Endothelial cell of umbilical vein (primary cell): Measurements from ENCODE around the gene SLC25A2. TPM values are rescaled to one million over a fixed set of nuclear protein-coding genes. Genes with fewer than 3 reads are reported as not detected.

Source experiments
- BruUV-seq: library from RNA; stranded (reverse); fragments of 400-500 nt; replicated peaks from 2 replicates; lab custom pipeline; 2021; lab: Mats Ljungman, UMichigan
- CTCF ChIA-PET: fragments of 300-600, 350-600 bp; sonication (Branson Sonifier 250); formaldehyde crosslinking; loops from one replicate; lab custom pipeline; 2021; ENCODE audit warnings: antibody characterized with exemption, inconsistent platforms; lab: Charles Lee
- POLR2A ChIA-PET: fragments of 300-600, 350-600 bp; sonication (Branson Sonifier 250); formaldehyde crosslinking; loops from one replicate; lab custom pipeline; 2021; ENCODE audit warnings: antibody characterized with exemption, inconsistent platforms; lab: Charles Lee
- DNase-seq: peaks from one replicate; pipeline ENCODE4 v3.0.0-alpha.2; 2011; ENCODE audit warnings: low read depth, low spot score
- FAIRE-seq: peaks from 2 replicates; lab custom pipeline; 2011; peaks lifted over from hg19 to GRCh38; lab: Jason Lieb, UNC
- H2AFZ ChIP-seq: 2 replicates; pipeline ENCODE4 v1.6.0; 2012; ENCODE audit warnings: low read depth, low read length, control low read depth, inconsistent platforms
- H3K27ac ChIP-seq: 2 replicates; pipeline ENCODE4 v1.5.1; 2011; ENCODE audit warnings: low read depth, mild to moderate bottlenecking, control low read depth, low read length, moderate library complexity; ENCODE audit not compliant: insufficient read depth
- H3K27me3 ChIP-seq, 2 experiments: 2 replicates each; pipeline versions ENCODE4 v1.6.0 to v1.6.1; 2011; ENCODE audit warnings: low read length in 2 of 2, mixed read lengths in 1 of 2; ENCODE audit not compliant: control insufficient read depth in 2 of 2, insufficient read depth in 2 of 2
- H3K36me3 ChIP-seq, 2 experiments: 2 replicates in 1 of 2; 3 replicates in 1 of 2; pipeline ENCODE4 v1.5.1; 2011; ENCODE audit warnings: low read length in 2 of 2, mild to moderate bottlenecking in 1 of 2, moderate library complexity in 1 of 2; ENCODE audit not compliant: control insufficient read depth in 2 of 2, insufficient read depth in 2 of 2; ENCODE audit errors: extremely low read depth in 1 of 2
- H3K4me1 ChIP-seq: 3 replicates; pipeline ENCODE4 v1.5.1; 2011; ENCODE audit warnings: mild to moderate bottlenecking, low read length; ENCODE audit not compliant: control insufficient read depth, insufficient read depth; ENCODE audit errors: extremely low read depth
- H3K4me2 ChIP-seq: 2 replicates; pipeline ENCODE4 v1.6.1; 2011; ENCODE audit warnings: low read length, control low read depth, mixed read lengths; ENCODE audit not compliant: insufficient read depth
- H3K4me3 ChIP-seq, 3 experiments: fragments of 200-600 bp in 1 of 3; sonication (generic), shearing (Covaris generic) in 1 of 3; replicated peaks in 1 of 3; 2 replicates each; pipeline ENCODE4 v1.5.1; 2011 to 2016; ENCODE audit warnings: control low read depth in 3 of 3, low read length in 3 of 3, mild to moderate bottlenecking in 2 of 3, inconsistent platforms in 1 of 3, low read depth in 1 of 3, moderate library complexity in 1 of 3; ENCODE audit not compliant: insufficient read depth in 1 of 3
- H3K79me2 ChIP-seq: 2 replicates; pipeline ENCODE4 v1.6.0; 2012; ENCODE audit warnings: low read length, inconsistent platforms; ENCODE audit not compliant: control insufficient read depth, insufficient read depth
- H3K9ac ChIP-seq: replicated peaks from 2 replicates; pipeline ENCODE3; 2011; ENCODE audit warnings: low read length, control low read depth; ENCODE audit not compliant: insufficient read depth; ENCODE audit errors: extremely low read depth
- H3K9me1 ChIP-seq: replicated peaks from 3 replicates; pipeline ENCODE4 v1.6.0; 2011; ENCODE audit warnings: mild to moderate bottlenecking, low read length; ENCODE audit not compliant: control insufficient read depth, insufficient read depth; ENCODE audit errors: extremely low read depth
- H3K9me3 ChIP-seq: replicated peaks from 2 replicates; pipeline ENCODE4 v1.5.1; 2012; ENCODE audit warnings: low read length, inconsistent platforms; ENCODE audit not compliant: control insufficient read depth, insufficient read depth
- H4K20me1 ChIP-seq: replicated peaks from 2 replicates; pipeline ENCODE3; 2011; ENCODE audit warnings: mild to moderate bottlenecking, low read length; ENCODE audit not compliant: control insufficient read depth, insufficient read depth; ENCODE audit errors: extremely low read depth
- EZH2 ChIP-seq: IDR thresholded peaks from 2 replicates; pipeline ENCODE4 v1.6.1; 2012; ENCODE audit warnings: borderline replicate concordance, low read depth, mild to moderate bottlenecking, moderate library complexity, low read length, inconsistent platforms; ENCODE audit not compliant: severe bottlenecking
- GATA2 ChIP-seq: IDR thresholded peaks from 2 replicates; pipeline ENCODE4 v1.7.0; 2011; ENCODE audit warnings: low read depth, mild to moderate bottlenecking, moderate library complexity, mixed read lengths, low read length; ENCODE audit not compliant: insufficient read length, insufficient read depth
- JUN ChIP-seq: IDR thresholded peaks from 2 replicates; pipeline ENCODE4 v1.6.1; 2011; ENCODE audit warnings: borderline replicate concordance, low read depth; ENCODE audit not compliant: insufficient read length, insufficient read depth
- MAX ChIP-seq: IDR thresholded peaks from 2 replicates; pipeline ENCODE4 v1.6.1; 2011; ENCODE audit not compliant: insufficient read depth, insufficient read length
- MYC ChIP-seq: IDR thresholded peaks from one replicate; pipeline ENCODE4 v1.6.1; 2011; ENCODE audit warnings: mild to moderate bottlenecking, low read depth, low read length
- dilution Hi-C: fragments of 300-500 bp; cut with MboI; formaldehyde crosslinking; loops from one replicate; pipeline ENCODE4 v1.15.0; 2019; ENCODE audit warnings: low sequenced_read_pairs; ENCODE audit not compliant: extremely low pct_ligation_motif_present
- intact Hi-C: fragments of 100-400 bp; cut with micrococcal nuclease; formaldehyde crosslinking; loops from one replicate; pipeline ENCODE4 v1.10.0; 2022
- polyA plus RNA-seq, 4 experiments: library from polyadenylated mRNA; depleted of rRNA in 3 of 4; stranded (reverse) in 3 of 4; unstranded in 1 of 4; fragments of >200 nt; gene quantifications; 2 replicates each; pipeline versions ENCODE4 v1.2.1 to v1.2.3, GENCODE V29; 2011 to 2012; ENCODE audit warnings: missing spikeins in 1 of 4
- total RNA-seq: library from RNA; stranded (reverse); gene quantifications from 2 replicates; pipeline ENCODE4 v1.2.3, GENCODE V29; 2021

The SLC25A2 gene
- total and polyA plus RNA-seq, 2 donors (not counting 3 experiments of a cell fraction or from before 2014, with no cell fraction given), result 0.46 TPM; not detected in 1

- no peaks in the 10 kb centered on the region for H4K20me1 ChIP-seq
- DNase-seq (no peak), FAIRE-seq (no peak)
- no peaks in the 10 kb centered on the region for H3K4me1 ChIP-seq
- ChIA-PET POLR2A (no interaction called here), CTCF (no interaction called here)
- H3K79me2 ChIP-seq, result no peaks in the 10 kb centered on the region
- H3K9me1 ChIP-seq, result no peaks in the 10 kb centered on the region
- no peak overlapping the region for H2AFZ ChIP-seq
- TF ChIP-seq JUN (no peak), EZH2 (no peak), GATA2 (no peak), MYC (no peak), MAX (no peak)
- no peak overlapping the region for H3K4me3 ChIP-seq
- H3K36me3 ChIP-seq, result no peaks in the 10 kb centered on the region
- dilution Hi-C loops (no loop called here), intact Hi-C loops (no loop called here)
- no peak overlapping the region for H3K27ac ChIP-seq
- H3K9me3 ChIP-seq, result peaks cover 6% of the 10 kb centered on the region
- no peaks in the 10 kb centered on the region for H3K27me3 ChIP-seq
- H3K4me2 ChIP-seq, result no peak overlapping the region
- no TSS peak for BruUV-seq
- no peak overlapping the region for H3K9ac ChIP-seq
Observed at GRCh38 chr5:141258464-141258863, 45.4 kb downstream of the SLC25A2 start.

Other genes starting within 250 kb of the SLC25A2 start
Only the 30 nearest of the 38 such genes appear.
- gene PCDHB7, start 131.4 kb downstream of the SLC25A2 start, total RNA-seq, result 0.27 and 0.48 TPM in 2 replicates
- gene PCDHB7, start 131.4 kb downstream of the SLC25A2 start, polyA plus RNA-seq, result 0.54 and 0.57 TPM in 2 replicates
- 0.53 TPM in 1 of 2 replicates, not detected in the other for gene PCDHB8, start 126.3 kb downstream of the SLC25A2 start, total RNA-seq
- 0.11 and 0.25 TPM in 2 replicates for gene PCDHB8, start 126.3 kb downstream of the SLC25A2 start, polyA plus RNA-seq
- 0.12 and 0.22 TPM in 2 replicates for gene PCDHB16, start 121.7 kb downstream of the SLC25A2 start, total RNA-seq
- 0.18 and 0.33 TPM in 2 replicates for gene PCDHB16, start 121.7 kb downstream of the SLC25A2 start, polyA plus RNA-seq
- 0.16 and 0.20 TPM in 2 replicates for gene PCDHB9, start 116.9 kb downstream of the SLC25A2 start, total RNA-seq
- gene PCDHB9, start 116.9 kb downstream of the SLC25A2 start, polyA plus RNA-seq, result 0.14 and 0.29 TPM in 2 replicates
- gene PCDHB10, start 111.7 kb downstream of the SLC25A2 start, total RNA-seq, result 0.62 and 0.81 TPM in 2 replicates
- 0.51 and 0.68 TPM in 2 replicates for gene PCDHB10, start 111.7 kb downstream of the SLC25A2 start, polyA plus RNA-seq
- 0.16 and 0.18 TPM in 2 replicates for gene PCDHB11, start 104.4 kb downstream of the SLC25A2 start, total RNA-seq
- 0.11 and 0.13 TPM in 2 replicates for gene PCDHB11, start 104.4 kb downstream of the SLC25A2 start, polyA plus RNA-seq
- gene PCDHB12, start 95.3 kb downstream of the SLC25A2 start, total RNA-seq, result 0.18 and 0.20 TPM in 2 replicates
- gene PCDHB12, start 95.3 kb downstream of the SLC25A2 start, polyA plus RNA-seq, result 0.36 and 0.41 TPM in 2 replicates
- 0.65 and 0.77 TPM in 2 replicates for gene PCDHB13, start 90.1 kb downstream of the SLC25A2 start, total RNA-seq
- 0.57 and 0.64 TPM in 2 replicates for gene PCDHB13, start 90.1 kb downstream of the SLC25A2 start, polyA plus RNA-seq
- gene PCDHB14, start 80.7 kb downstream of the SLC25A2 start, total RNA-seq, result 0.55 and 1.0 TPM in 2 replicates
- gene PCDHB14, start 80.7 kb downstream of the SLC25A2 start, polyA plus RNA-seq, result 0.72 and 0.73 TPM in 2 replicates
- 0.55 and 0.69 TPM in 2 replicates for gene PCDHB15, start 58.7 kb downstream of the SLC25A2 start, total RNA-seq
- 0.51 and 0.55 TPM in 2 replicates for gene PCDHB15, start 58.7 kb downstream of the SLC25A2 start, polyA plus RNA-seq
- 55.0 and 62.0 TPM in 2 replicates for gene TAF7, start 16.7 kb upstream of the SLC25A2 start, total RNA-seq
- gene TAF7, start 16.7 kb upstream of the SLC25A2 start, polyA plus RNA-seq, result 14.2 and 21.8 TPM in 2 replicates
- gene PCDHGA1, start 26.5 kb upstream of the SLC25A2 start, total RNA-seq, result 0.22 and 0.30 TPM in 2 replicates
- gene PCDHGA1, start 26.5 kb upstream of the SLC25A2 start, polyA plus RNA-seq, result 0.44 and 0.45 TPM in 2 replicates
- gene PCDHGA2, start 34.7 kb upstream of the SLC25A2 start, total RNA-seq, result 0.58 and 1.2 TPM in 2 replicates
- 1.9 and 2.0 TPM in 2 replicates for gene PCDHGA2, start 34.7 kb upstream of the SLC25A2 start, polyA plus RNA-seq
- gene PCDHGA3, start 39.8 kb upstream of the SLC25A2 start, total RNA-seq, result 1.1 and 1.2 TPM in 2 replicates
- gene PCDHGA3, start 39.8 kb upstream of the SLC25A2 start, polyA plus RNA-seq, result 0.88 and 1.2 TPM in 2 replicates
- 0.58 and 0.62 TPM in 2 replicates for gene PCDHGB1, start 46.0 kb upstream of the SLC25A2 start, total RNA-seq
- gene PCDHGB1, start 46.0 kb upstream of the SLC25A2 start, polyA plus RNA-seq, result 0.39 and 0.48 TPM in 2 replicates
- gene PCDHGA4, start 51.0 kb upstream of the SLC25A2 start, total RNA-seq, result 3.0 TPM in 2 replicates
- gene PCDHGA4, start 51.0 kb upstream of the SLC25A2 start, polyA plus RNA-seq, result 2.4 and 2.6 TPM in 2 replicates
- gene PCDHGB2, start 55.9 kb upstream of the SLC25A2 start, total RNA-seq, result 1.9 and 2.9 TPM in 2 replicates
- gene PCDHGB2, start 55.9 kb upstream of the SLC25A2 start, polyA plus RNA-seq, result 1.1 TPM in 2 replicates
- gene PCDHGA5, start 60.1 kb upstream of the SLC25A2 start, total RNA-seq, result 0.78 and 0.93 TPM in 2 replicates
- gene PCDHGA5, start 60.1 kb upstream of the SLC25A2 start, polyA plus RNA-seq, result 0.36 and 0.51 TPM in 2 replicates
- 1.7 and 2.0 TPM in 2 replicates for gene PCDHGB3, start 66.2 kb upstream of the SLC25A2 start, total RNA-seq
- 1.4 and 1.8 TPM in 2 replicates for gene PCDHGB3, start 66.2 kb upstream of the SLC25A2 start, polyA plus RNA-seq
- 2.7 and 2.9 TPM in 2 replicates for gene PCDHGA6, start 69.8 kb upstream of the SLC25A2 start, total RNA-seq
- 2.6 and 2.7 TPM in 2 replicates for gene PCDHGA6, start 69.8 kb upstream of the SLC25A2 start, polyA plus RNA-seq
- gene PCDHGA7, start 78.7 kb upstream of the SLC25A2 start, total RNA-seq, result 1.5 and 1.8 TPM in 2 replicates
- 0.68 and 0.84 TPM in 2 replicates for gene PCDHGA7, start 78.7 kb upstream of the SLC25A2 start, polyA plus RNA-seq
- gene PCDHGB4, start 83.6 kb upstream of the SLC25A2 start, total RNA-seq, result 4.4 and 6.5 TPM in 2 replicates
- gene PCDHGB4, start 83.6 kb upstream of the SLC25A2 start, polyA plus RNA-seq, result 6.9 and 8.1 TPM in 2 replicates
- gene PCDHGA8, start 88.6 kb upstream of the SLC25A2 start, total RNA-seq, result 0.53 and 0.95 TPM in 2 replicates
- 0.43 and 0.44 TPM in 2 replicates for gene PCDHGA8, start 88.6 kb upstream of the SLC25A2 start, polyA plus RNA-seq
- gene PCDHGB5, start 93.9 kb upstream of the SLC25A2 start, total RNA-seq, result 11.4 and 14.4 TPM in 2 replicates
- gene PCDHGB5, start 93.9 kb upstream of the SLC25A2 start, polyA plus RNA-seq, result 7.9 and 10.1 TPM in 2 replicates
- 3.5 and 3.9 TPM in 2 replicates for gene PCDHGA9, start 98.7 kb upstream of the SLC25A2 start, total RNA-seq
- 1.1 and 1.2 TPM in 2 replicates for gene PCDHGA9, start 98.7 kb upstream of the SLC25A2 start, polyA plus RNA-seq
- 4.8 and 4.9 TPM in 2 replicates for gene PCDHGB6, start 104.0 kb upstream of the SLC25A2 start, total RNA-seq
- 2.2 and 2.3 TPM in 2 replicates for gene PCDHGB6, start 104.0 kb upstream of the SLC25A2 start, polyA plus RNA-seq
- 4.4 and 5.8 TPM in 2 replicates for gene PCDHGA10, start 108.9 kb upstream of the SLC25A2 start, total RNA-seq
- gene PCDHGA10, start 108.9 kb upstream of the SLC25A2 start, polyA plus RNA-seq, result 3.6 and 3.7 TPM in 2 replicates
- 12.6 and 13.0 TPM in 2 replicates for gene PCDHGB7, start 113.6 kb upstream of the SLC25A2 start, total RNA-seq
- 6.5 and 6.9 TPM in 2 replicates for gene PCDHGB7, start 113.6 kb upstream of the SLC25A2 start, polyA plus RNA-seq
- 10.3 and 11.5 TPM in 2 replicates for gene PCDHGA11, start 117.0 kb upstream of the SLC25A2 start, total RNA-seq
- 8.0 and 8.1 TPM in 2 replicates for gene PCDHGA11, start 117.0 kb upstream of the SLC25A2 start, polyA plus RNA-seq
- gene PCDHGA12, start 126.5 kb upstream of the SLC25A2 start, total RNA-seq, result 7.6 and 9.9 TPM in 2 replicates
- 3.2 and 4.2 TPM in 2 replicates for gene PCDHGA12, start 126.5 kb upstream of the SLC25A2 start, polyA plus RNA-seq